ENCODE results near the gene GNG7. TPM values are rescaled to one million over a fixed set of nuclear protein-coding genes. Genes with fewer than 3 reads are reported as not detected.

The GNG7 gene
- total RNA-seq (2014; rRNA removed; shearing (Covaris generic)): 0.03 TPM in 1 of 2 replicates, not detected in the other

- DNase-seq (ENCODE audit: low read depth in 1 of 2, low spot score in 2 of 2): no peak
- Histone ChIP-seq H3K27ac (no peak within 1 kb of the TSS), H3K27me3 (replicated peaks) (peaks cover 48% of the 10 kb centered on the region), H3K4me1 (replicated peaks) (no peaks in the 10 kb centered on the region), H3K9me3 (replicated peaks) (no peaks in the 10 kb centered on the region), H3K4me3 (no peak within 1 kb of the TSS), H3K36me3 (no peaks in the 10 kb centered on the region)
Measured at GRCh38 chr19:2702170-2703076, at the start of gene GNG7. GNG7 (minus strand) TSS chr19:2702694; CDS start chr19:2520688, 182,006 bp downstream.

- Histone ChIP-seq H3K9me3 (replicated peaks) (no peaks in the 10 kb centered on the region), H3K27me3 (replicated peaks) (no peaks in the 10 kb centered on the region), H3K27ac (no peak overlapping the region), H3K4me3 (no peak overlapping the region), H3K36me3 (peaks cover 21% of the 10 kb centered on the region), H3K4me1 (replicated peaks) (no peaks in the 10 kb centered on the region)
- peak in 1 of 2 experiments; percentile 36 for DNase-seq (ENCODE audit: low read depth in 1 of 2, low spot score in 2 of 2)
Measured at GRCh38 chr19:2751438-2751830, 48.9 kb upstream of the GNG7 start.

- Histone ChIP-seq H3K4me3 (no peak overlapping the region), H3K9me3 (replicated peaks) (no peaks in the 10 kb centered on the region), H3K36me3 (peaks cover 21% of the 10 kb centered on the region), H3K27me3 (replicated peaks) (no peaks in the 10 kb centered on the region), H3K4me1 (replicated peaks) (no peaks in the 10 kb centered on the region), H3K27ac (no peak overlapping the region)
- no peak for DNase-seq (ENCODE audit: low read depth in 1 of 2, low spot score in 2 of 2)
Measured at GRCh38 chr19:2750808-2751437, 48.4 kb upstream of the GNG7 start.

GRCh38 chr19:2747349-2747748 is 44.9 kb upstream of the GNG7 start:
- Histone ChIP-seq H3K27me3 (replicated peaks) (peaks cover 11% of the 10 kb centered on the region), H3K36me3 (no peaks in the 10 kb centered on the region), H3K9me3 (replicated peaks) (no peaks in the 10 kb centered on the region), H3K27ac (no peak overlapping the region), H3K4me3 (no peak overlapping the region), H3K4me1 (replicated peaks) (no peaks in the 10 kb centered on the region)
- no peak for DNase-seq (ENCODE audit: low read depth in 1 of 2, low spot score in 2 of 2)

- no peaks in the 10 kb centered on the region for H3K36me3 ChIP-seq
- no peaks in the 10 kb centered on the region for H3K9me3 ChIP-seq (replicated peaks)
- H3K27ac ChIP-seq: no peak overlapping the region
- 0 out of 2 replicates have a peak, but pooled peaks cover 2% of the 10 kb centered on the region for H3K4me1 ChIP-seq (replicated peaks)
- H3K27me3 ChIP-seq (replicated peaks): peaks cover 11% of the 10 kb centered on the region
- no peak overlapping the region for H3K4me3 ChIP-seq
- no peak for DNase-seq (ENCODE audit: low read depth in 1 of 2, low spot score in 2 of 2)
Measured at GRCh38 chr19:2744113-2744512, 41.6 kb upstream of the GNG7 start.

- Histone ChIP-seq H3K4me1 (replicated peaks) (0 out of 2 replicates have a peak, but pooled peaks cover 3% of the 10 kb centered on the region), H3K9me3 (replicated peaks) (no peaks in the 10 kb centered on the region), H3K4me3 (no peak overlapping the region), H3K27ac (no peak overlapping the region), H3K36me3 (no peaks in the 10 kb centered on the region), H3K27me3 (replicated peaks) (peaks cover 11% of the 10 kb centered on the region)
- DNase-seq (ENCODE audit: low read depth in 1 of 2, low spot score in 2 of 2): no peak
Measured at GRCh38 chr19:2743099-2743498, 40.6 kb upstream of the GNG7 start.

GRCh38 chr19:2740314-2740656 is 37.8 kb upstream of the GNG7 start:
- Histone ChIP-seq H3K9me3 (replicated peaks) (no peaks in the 10 kb centered on the region; the same call in 1 of the 2 replicates), H3K4me3 (peak overlapping the region; percentile 64; the same call in 1 of the 2 replicates), H3K27me3 (replicated peaks) (peaks cover 7% of the 10 kb centered on the region), H3K4me1 (replicated peaks) (0 out of 2 replicates have a peak, but pooled peaks cover 3% of the 10 kb centered on the region), H3K36me3 (peaks cover 18% of the 10 kb centered on the region), H3K27ac (no peak overlapping the region)
- no peak for DNase-seq (ENCODE audit: low read depth in 1 of 2, low spot score in 2 of 2)

- Histone ChIP-seq H3K4me3 (peak within 1 kb of the TSS; percentile 64), H3K36me3 (peaks cover 24% of the 10 kb centered on the region), H3K27me3 (replicated peaks) (peaks cover 2% of the 10 kb centered on the region; the same call in 1 of the 2 replicates), H3K27ac (no peak within 1 kb of the TSS), H3K4me1 (replicated peaks) (0 out of 2 replicates have a peak, but pooled peaks cover 3% of the 10 kb centered on the region), H3K9me3 (replicated peaks) (no peaks in the 10 kb centered on the region; the same call in 1 of the 2 replicates)
- peak; percentile 96 to 99 for DNase-seq (ENCODE audit: low read depth in 1 of 2, low spot score in 2 of 2)
Measured at GRCh38 chr19:2739602-2740313, 37.3 kb upstream of the GNG7 start, which contains the start of gene SLC39A3. SLC39A3 (minus strand) TSS chr19:2740017; CDS start chr19:2737257, 2,760 bp downstream.

GRCh38 chr19:2736550-2737190 is 34.2 kb upstream of the GNG7 start:
- H3K4me3 ChIP-seq: no peak overlapping the region

GRCh38 chr19:2735374-2735773 is 32.9 kb upstream of the GNG7 start:
- no peak overlapping the region for H3K27ac ChIP-seq
- peaks cover 33% of the 10 kb centered on the region for H3K36me3 ChIP-seq
- H3K4me3 ChIP-seq: no peak overlapping the region
- no peak for DNase-seq (ENCODE audit: low read depth in 1 of 2, low spot score in 2 of 2)
- no peaks in the 10 kb centered on the region; the same call in 1 of the 2 replicates for H3K9me3 ChIP-seq (replicated peaks)
- H3K4me1 ChIP-seq (replicated peaks): 0 out of 2 replicates have a peak, but pooled peaks cover 3% of the 10 kb centered on the region
- H3K27me3 ChIP-seq (replicated peaks): no peaks in the 10 kb centered on the region

More at GRCh38 chr19:2736550-2737190, 34.2 kb upstream of the GNG7 start:
- Histone ChIP-seq H3K36me3 (peaks cover 33% of the 10 kb centered on the region), H3K27me3 (replicated peaks) (no peaks in the 10 kb centered on the region), H3K9me3 (replicated peaks) (no peaks in the 10 kb centered on the region; the same call in 1 of the 2 replicates), H3K27ac (no peak overlapping the region), H3K4me1 (replicated peaks) (0 out of 2 replicates have a peak, but pooled peaks cover 3% of the 10 kb centered on the region)
- DNase-seq (ENCODE audit: low read depth in 1 of 2, low spot score in 2 of 2): no peak

GRCh38 chr19:2734589-2735288 is 32.2 kb upstream of the GNG7 start:
- no peaks in the 10 kb centered on the region for H3K27me3 ChIP-seq (replicated peaks)
- H3K4me3 ChIP-seq: no peak overlapping the region
- no peak overlapping the region for H3K27ac ChIP-seq
- no peak for DNase-seq (ENCODE audit: low read depth in 1 of 2, low spot score in 2 of 2)
- peaks cover 33% of the 10 kb centered on the region for H3K36me3 ChIP-seq
- H3K9me3 ChIP-seq (replicated peaks): no peaks in the 10 kb centered on the region; the same call in 1 of the 2 replicates
- 0 out of 2 replicates have a peak, but pooled peaks cover 3% of the 10 kb centered on the region for H3K4me1 ChIP-seq (replicated peaks)

- peak in 1 of 2 experiments; percentile 41 for DNase-seq (ENCODE audit: low read depth in 1 of 2, low spot score in 2 of 2)
- Histone ChIP-seq H3K36me3 (peaks cover 33% of the 10 kb centered on the region), H3K9me3 (replicated peaks) (no peaks in the 10 kb centered on the region; the same call in 1 of the 2 replicates)
Measured at GRCh38 chr19:2733930-2734588, 31.6 kb upstream of the GNG7 start.

More at GRCh38 chr19:2733930-2734588, 31.6 kb upstream of the GNG7 start:
- peaks cover 1% of the 10 kb centered on the region; the same call in 1 of the 2 replicates for H3K27me3 ChIP-seq (replicated peaks)
- H3K4me1 ChIP-seq (replicated peaks): 0 out of 2 replicates have a peak, but pooled peaks cover under 1% of the 10 kb centered on the region
- no peak overlapping the region for H3K4me3 ChIP-seq
- H3K27ac ChIP-seq: no peak overlapping the region

Measured in SJSA1 (cell line).